Chondrocyte (in vitro differentiated cells): ENCODE results near the gene PEX16. TPM values are rescaled to one million over a fixed set of nuclear protein-coding genes. Genes with fewer than 3 reads are reported as not detected.

Experiments
- DNase-seq: peaks from one replicate; pipeline ENCODE4 v3.0.0; 2021; ENCODE audit warnings: mixed read lengths, low spot score
- H3K27ac Mint-ChIP-seq: one replicate; pipeline ENCODE4 v1.8.0; 2021; ENCODE audit warnings: mild to moderate bottlenecking, moderate library complexity, mixed read lengths; ENCODE audit not compliant: unreplicated experiment
- H3K27me3 Mint-ChIP-seq: 2 replicates; pipeline ENCODE4 v1.8.0; 2021; ENCODE audit warnings: low read depth, mixed read lengths
- H3K36me3 Mint-ChIP-seq: 2 replicates; pipeline ENCODE4 v1.8.0; 2021; ENCODE audit warnings: low read depth, mixed read lengths
- H3K4me1 Mint-ChIP-seq: 2 replicates; pipeline ENCODE4 v1.8.0; 2021; ENCODE audit warnings: low read depth, mild to moderate bottlenecking, mixed read lengths
- H3K4me3 Mint-ChIP-seq: one replicate; pipeline ENCODE4 v1.8.0; 2021; ENCODE audit warnings: mild to moderate bottlenecking, moderate library complexity, mixed read lengths; ENCODE audit not compliant: unreplicated experiment
- H3K9me3 Mint-ChIP-seq: 2 replicates; pipeline ENCODE4 v1.8.0; 2021; ENCODE audit warnings: low read depth, mixed read lengths
- total RNA-seq: library from RNA; stranded (reverse); gene quantifications from 3 replicates; pipeline ENCODE4 v1.2.1, GENCODE V29; 2021
- TF ChIP-seq, protein P1 (sequence below): fragments of 200-600 bp; sonication (generic); IDR thresholded peaks from 2 replicates; pipeline ENCODE4 v1.5.0; 2021; ENCODE audit warnings: antibody characterized with exemption, mild to moderate bottlenecking, moderate library complexity

The PEX16 gene
- total RNA-seq, 1 donor from 2014 or later = 17.5 TPM

- no peak overlapping the region for H3K27ac Mint-ChIP-seq
- H3K4me1 Mint-ChIP-seq = peaks cover 19% of the 10 kb centered on the region
- peaks cover 3% of the 10 kb centered on the region for H3K36me3 Mint-ChIP-seq
- H3K27me3 Mint-ChIP-seq = peaks cover 23% of the 10 kb centered on the region
- H3K9me3 Mint-ChIP-seq = no peaks in the 10 kb centered on the region
- DNase-seq = peak; percentile 40
- TF ChIP-seq, protein P1, sequence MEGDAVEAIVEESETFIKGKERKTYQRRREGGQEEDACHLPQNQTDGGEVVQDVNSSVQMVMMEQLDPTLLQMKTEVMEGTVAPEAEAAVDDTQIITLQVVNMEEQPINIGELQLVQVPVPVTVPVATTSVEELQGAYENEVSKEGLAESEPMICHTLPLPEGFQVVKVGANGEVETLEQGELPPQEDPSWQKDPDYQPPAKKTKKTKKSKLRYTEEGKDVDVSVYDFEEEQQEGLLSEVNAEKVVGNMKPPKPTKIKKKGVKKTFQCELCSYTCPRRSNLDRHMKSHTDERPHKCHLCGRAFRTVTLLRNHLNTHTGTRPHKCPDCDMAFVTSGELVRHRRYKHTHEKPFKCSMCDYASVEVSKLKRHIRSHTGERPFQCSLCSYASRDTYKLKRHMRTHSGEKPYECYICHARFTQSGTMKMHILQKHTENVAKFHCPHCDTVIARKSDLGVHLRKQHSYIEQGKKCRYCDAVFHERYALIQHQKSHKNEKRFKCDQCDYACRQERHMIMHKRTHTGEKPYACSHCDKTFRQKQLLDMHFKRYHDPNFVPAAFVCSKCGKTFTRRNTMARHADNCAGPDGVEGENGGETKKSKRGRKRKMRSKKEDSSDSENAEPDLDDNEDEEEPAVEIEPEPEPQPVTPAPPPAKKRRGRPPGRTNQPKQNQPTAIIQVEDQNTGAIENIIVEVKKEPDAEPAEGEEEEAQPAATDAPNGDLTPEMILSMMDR = no peak
- H3K4me3 Mint-ChIP-seq = no peak overlapping the region
Measured at GRCh38 chr11:45920531-45921477, 3.1 kb upstream of the PEX16 start.

- Mint-ChIP-seq H3K4me1 (peaks cover 19% of the 10 kb centered on the region), H3K27ac (no peak overlapping the region), H3K36me3 (peaks cover 3% of the 10 kb centered on the region), H3K4me3 (no peak overlapping the region), H3K9me3 (no peaks in the 10 kb centered on the region), H3K27me3 (peaks cover 21% of the 10 kb centered on the region)
- peak; percentile 39 for DNase-seq
- TF ChIP-seq, protein P1 = no peak
Measured at GRCh38 chr11:45919806-45920530, 2.3 kb upstream of the PEX16 start.

- Mint-ChIP-seq H3K27ac (peak overlapping the region; percentile 96), H3K27me3 (peaks cover 13% of the 10 kb centered on the region), H3K4me1 (peaks cover 19% of the 10 kb centered on the region), H3K9me3 (no peaks in the 10 kb centered on the region), H3K4me3 (peak overlapping the region; percentile 89), H3K36me3 (no peaks in the 10 kb centered on the region)
- TF ChIP-seq, protein P1 = no peak
- DNase-seq = peak; percentile 49
Measured at GRCh38 chr11:45918962-45919675, 1.4 kb upstream of the PEX16 start.

DNA sequence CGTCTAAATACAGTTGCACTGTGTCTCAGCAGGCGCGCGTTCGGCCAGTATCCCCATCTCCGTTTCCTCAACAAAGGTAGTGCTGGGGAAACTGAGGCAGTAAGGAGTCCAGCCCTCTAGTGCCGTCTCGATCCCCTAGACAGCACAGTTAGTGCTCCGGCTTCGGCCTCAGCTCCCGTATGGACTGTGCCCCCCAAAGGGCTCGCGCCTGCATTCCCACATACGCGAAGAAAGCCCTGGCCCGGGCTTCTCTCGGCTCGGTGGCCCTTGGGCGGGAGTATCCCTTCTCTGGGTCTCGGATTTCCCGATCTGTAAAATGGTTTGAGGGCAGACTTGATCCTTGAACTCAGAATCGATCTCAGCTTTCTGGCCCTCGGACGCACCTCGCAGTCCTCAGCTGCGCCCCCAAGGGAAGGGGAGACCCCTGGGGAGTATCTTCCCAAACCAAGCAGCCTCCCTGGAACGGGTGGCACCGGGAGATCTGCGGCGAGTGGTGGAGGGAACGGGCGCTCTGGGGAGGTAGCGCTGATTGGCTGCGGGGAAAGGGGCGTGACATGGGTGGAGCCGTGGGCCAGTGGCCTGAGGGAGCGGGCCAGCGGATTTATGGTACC, 759 bp upstream of the PEX16 start:
- TF ChIP-seq, protein P1 = no peak
- no peaks in the 10 kb centered on the region for H3K9me3 Mint-ChIP-seq
- peak overlapping the region; percentile 96 for H3K27ac Mint-ChIP-seq
- peaks cover 9% of the 10 kb centered on the region for H3K27me3 Mint-ChIP-seq
- peaks cover 19% of the 10 kb centered on the region for H3K4me1 Mint-ChIP-seq
- peak; percentile 94 for DNase-seq
- peaks cover 2% of the 10 kb centered on the region for H3K36me3 Mint-ChIP-seq
- peak overlapping the region; percentile 89 for H3K4me3 Mint-ChIP-seq
